K562 treated with DMSO at 1 percent for 48 hours (cell line): Measurements from ENCODE around the gene CARD10. TPM values are rescaled to one million over a fixed set of nuclear protein-coding genes. Genes with fewer than 3 reads are reported as not detected.

Experiments used
- total RNA-seq: library from RNA; unstranded; fragments of 300-600 nt; gene quantifications from 2 replicates; pipeline ENCODE4 v1.2.3, GENCODE V29; 2022; ENCODE audit warnings: low replicate concordance; ENCODE audit errors: extremely low read depth

CARD10 gene, protein sequence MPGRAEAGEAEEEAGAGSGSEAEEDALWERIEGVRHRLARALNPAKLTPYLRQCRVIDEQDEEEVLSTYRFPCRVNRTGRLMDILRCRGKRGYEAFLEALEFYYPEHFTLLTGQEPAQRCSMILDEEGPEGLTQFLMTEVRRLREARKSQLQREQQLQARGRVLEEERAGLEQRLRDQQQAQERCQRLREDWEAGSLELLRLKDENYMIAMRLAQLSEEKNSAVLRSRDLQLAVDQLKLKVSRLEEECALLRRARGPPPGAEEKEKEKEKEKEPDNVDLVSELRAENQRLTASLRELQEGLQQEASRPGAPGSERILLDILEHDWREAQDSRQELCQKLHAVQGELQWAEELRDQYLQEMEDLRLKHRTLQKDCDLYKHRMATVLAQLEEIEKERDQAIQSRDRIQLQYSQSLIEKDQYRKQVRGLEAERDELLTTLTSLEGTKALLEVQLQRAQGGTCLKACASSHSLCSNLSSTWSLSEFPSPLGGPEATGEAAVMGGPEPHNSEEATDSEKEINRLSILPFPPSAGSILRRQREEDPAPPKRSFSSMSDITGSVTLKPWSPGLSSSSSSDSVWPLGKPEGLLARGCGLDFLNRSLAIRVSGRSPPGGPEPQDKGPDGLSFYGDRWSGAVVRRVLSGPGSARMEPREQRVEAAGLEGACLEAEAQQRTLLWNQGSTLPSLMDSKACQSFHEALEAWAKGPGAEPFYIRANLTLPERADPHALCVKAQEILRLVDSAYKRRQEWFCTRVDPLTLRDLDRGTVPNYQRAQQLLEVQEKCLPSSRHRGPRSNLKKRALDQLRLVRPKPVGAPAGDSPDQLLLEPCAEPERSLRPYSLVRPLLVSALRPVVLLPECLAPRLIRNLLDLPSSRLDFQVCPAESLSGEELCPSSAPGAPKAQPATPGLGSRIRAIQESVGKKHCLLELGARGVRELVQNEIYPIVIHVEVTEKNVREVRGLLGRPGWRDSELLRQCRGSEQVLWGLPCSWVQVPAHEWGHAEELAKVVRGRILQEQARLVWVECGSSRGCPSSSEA
- total RNA-seq, result not detected in 2 replicates

DNA sequence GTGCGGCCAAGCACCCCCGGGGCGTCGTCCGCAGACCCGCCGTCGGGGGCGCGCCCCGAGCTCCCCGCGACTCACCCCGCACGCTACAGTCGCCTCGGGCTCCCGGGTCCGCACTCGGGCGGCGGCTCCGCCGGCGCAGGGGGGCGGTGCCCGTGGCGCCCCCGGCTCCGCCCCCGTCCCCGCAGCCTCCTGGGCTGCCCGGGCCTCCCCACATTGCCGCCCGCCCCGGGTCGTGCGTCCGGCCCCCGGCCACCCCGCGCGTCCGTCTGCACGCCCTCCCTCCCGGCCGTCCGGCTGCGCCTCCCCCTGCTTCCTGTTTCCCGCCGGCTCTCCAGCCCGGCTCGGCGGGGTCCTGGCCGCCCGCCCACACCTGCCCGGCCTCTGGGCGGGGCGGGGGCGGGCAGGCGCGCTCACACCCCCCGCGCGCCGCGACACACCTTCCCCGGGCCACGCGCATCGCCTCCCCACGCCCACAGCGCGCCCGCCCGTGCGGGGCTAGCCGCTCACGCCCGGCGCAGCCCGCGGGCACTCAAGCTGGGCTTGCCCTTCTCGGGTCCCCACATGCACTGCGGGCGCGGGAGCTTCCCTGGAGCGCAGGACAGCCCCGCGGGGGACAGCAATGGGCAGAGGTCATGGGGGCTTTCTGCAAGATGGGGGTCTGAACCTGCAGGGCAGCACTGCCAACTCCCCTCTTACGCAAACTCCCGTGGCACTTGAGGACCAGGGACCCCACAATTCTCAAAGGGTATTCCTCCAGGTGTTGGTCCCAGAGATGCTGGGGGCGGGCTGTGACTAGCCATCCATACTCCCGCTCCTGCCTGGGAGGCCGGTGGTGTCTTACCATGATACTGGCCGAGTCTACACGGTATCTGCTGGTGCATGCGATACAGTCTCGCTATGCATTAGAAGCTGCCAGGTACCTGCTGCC is at the start of gene CARD10:
CARD10 (minus strand) TSS at position 148 of the 928 bp plus-strand sequence. CDS start 215 bp downstream, outside the sequence.

DNA sequence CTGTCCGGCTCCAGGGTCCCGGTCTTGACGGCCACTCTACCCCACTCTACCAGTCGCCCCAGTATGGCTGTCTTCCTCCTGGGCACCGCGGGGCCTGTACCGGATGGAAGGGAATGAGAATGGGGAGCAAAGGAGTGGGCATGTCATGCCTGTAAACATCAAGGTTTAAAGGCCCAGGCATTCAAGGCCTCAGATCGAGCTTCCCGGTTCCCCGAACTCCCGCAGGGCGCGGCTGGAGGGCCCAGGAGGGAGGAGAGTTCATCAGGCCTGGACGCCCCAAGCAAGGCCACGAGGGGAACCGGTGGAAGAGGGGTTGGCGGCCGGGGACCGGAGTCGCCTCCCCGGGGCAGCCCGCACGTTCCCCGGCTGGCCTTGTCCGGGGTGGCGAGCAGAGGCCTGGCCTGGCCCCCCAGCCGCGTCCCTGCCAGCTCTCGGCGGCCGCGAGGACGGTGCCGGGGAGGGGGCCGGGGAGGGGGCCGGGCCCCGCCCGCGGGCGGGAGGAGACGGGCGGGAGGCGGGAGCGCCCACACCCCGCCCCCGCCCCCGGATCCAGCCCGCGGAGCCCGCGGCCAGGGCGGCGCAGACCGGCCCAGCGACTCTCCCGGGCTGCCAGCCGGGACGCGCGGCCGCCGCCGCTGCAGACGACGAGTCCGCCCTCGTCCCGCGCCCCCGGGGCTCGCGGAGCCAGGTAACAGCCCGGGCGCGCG is 40.8 kb upstream of the CARD10 start, which contains the start of gene CDC42EP1:
CDC42EP1 (plus strand) TSS at position 580 of the 707 bp plus-strand sequence. CDS start 5,870 bp downstream, outside the sequence.

DNA sequence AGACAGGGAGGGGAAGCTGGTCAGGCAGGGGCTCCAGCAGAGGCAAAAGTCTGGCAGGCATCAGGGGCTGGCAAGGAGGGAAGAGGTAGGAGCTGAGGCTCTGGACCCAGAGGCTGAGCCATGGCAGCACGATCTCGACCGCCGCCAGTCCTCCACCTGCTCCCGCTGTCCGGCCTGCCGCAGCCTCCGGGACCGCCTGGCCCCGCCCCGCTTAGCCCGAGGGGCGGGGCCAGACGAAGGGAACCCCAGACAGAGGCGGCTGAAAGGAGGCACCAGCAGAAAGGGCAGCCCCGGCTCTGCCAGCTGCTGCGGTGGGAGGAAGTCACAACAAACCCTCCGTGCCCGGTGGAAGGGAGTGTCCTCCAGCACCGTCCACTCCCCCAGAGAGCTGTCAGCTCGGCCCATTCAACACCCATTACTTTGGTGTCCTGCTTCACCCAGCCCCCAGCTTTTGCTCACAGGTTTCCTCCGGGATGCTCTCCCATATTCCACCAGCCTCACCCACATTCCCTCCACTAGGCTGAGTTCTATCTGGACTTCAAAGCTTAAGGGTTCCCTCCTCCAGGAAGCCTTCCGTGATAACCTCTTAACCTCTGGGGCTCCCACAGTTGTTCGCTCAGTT is 32.9 kb downstream of the CARD10 start, which contains the start of gene MFNG:
MFNG (minus strand) TSS at position 161 of the 622 bp plus-strand sequence. CDS start 207 bp downstream, outside the sequence.

Other genes with a start within 250 kb of the CARD10 start
- not detected in 2 replicates for gene CYTH4, start 236.9 kb downstream of the CARD10 start, total RNA-seq
- gene ELFN2, start 91.9 kb downstream of the CARD10 start, total RNA-seq, result not detected in 2 replicates
- not detected in 2 replicates for gene MFNG, start 33.0 kb downstream of the CARD10 start, total RNA-seq
- not detected in 2 replicates for gene CDC42EP1, start 41.1 kb upstream of the CARD10 start, total RNA-seq
- not detected in 2 replicates for gene LGALS2, start 60.7 kb upstream of the CARD10 start, total RNA-seq
- gene GGA1, start 89.4 kb upstream of the CARD10 start, total RNA-seq, result not detected in 2 replicates
- gene SH3BP1, start 120.3 kb upstream of the CARD10 start, total RNA-seq, result not detected in 2 replicates
- gene PDXP, start 139.3 kb upstream of the CARD10 start, total RNA-seq, result not detected in 2 replicates
- gene LGALS1, start 156.2 kb upstream of the CARD10 start, total RNA-seq, result not detected in 2 replicates
- not detected in 2 replicates for gene NOL12, start 166.9 kb upstream of the CARD10 start, total RNA-seq
- not detected in 2 replicates for gene TRIOBP, start 177.6 kb upstream of the CARD10 start, total RNA-seq